ENCODE results near the gene ELMO3. TPM values are rescaled to one million over a fixed set of nuclear protein-coding genes. Genes with fewer than 3 reads are reported as not detected.

ELMO3 gene
- total and polyA plus RNA-seq, 2 of the 13 experiments (the other 11 are each of a cell fraction or from before 2014, with no cell fraction given) = 2.6 to 4.0 TPM

GRCh38 chr16:67223992-67224391 is 25.1 kb downstream of the ELMO3 start:
- Histone ChIP-seq H3K9me3 (ENCODE audit: low read length) (no peaks in the 10 kb centered on the region), H3K79me2 (ENCODE audit: insufficient read depth, low read length) (peaks cover 17% of the 10 kb centered on the region), H2AFZ (ENCODE audit: low read length) (no peak overlapping the region), H3K4me1 (ENCODE audit: insufficient read depth, low read length) (peaks cover 34% of the 10 kb centered on the region), H3K27ac (ENCODE audit: extremely low read length, insufficient read depth, low read length) (no peak overlapping the region), H3K36me3 (replicated peaks in 1 of 2; ENCODE audit: control insufficient read depth in 1 of 2, insufficient read depth in 2 of 2, low read length in 2 of 2) (peaks cover 6 to 10% of the 10 kb centered on the region in 2 experiments; a peak in 4 of 5 replicates), H4K20me1 (ENCODE audit: insufficient read depth, low read length) (no peaks in the 10 kb centered on the region; the same call in 1 of the 2 replicates), H3K4me2 (ENCODE audit: low read depth, low read length) (peak overlapping the region; percentile 30; the same call in 1 of the 2 replicates), H3K9ac (ENCODE audit: insufficient read depth, low read depth, low read length) (no peak overlapping the region), H3K27me3 (ENCODE audit: control insufficient read depth in 1 of 2, insufficient read depth in 2 of 2, low read length in 2 of 2) (peaks cover 0 to 4% of the 10 kb centered on the region in 2 experiments; a peak in 1 of 5 replicates), H3K4me3 (replicated peaks in 1 of 3; ENCODE audit: insufficient read depth in 1 of 3, low read depth in 2 of 3, low read length in 3 of 3) (no peak overlapping the region)
- POLR2A ChIA-PET = no interaction called here
- CTCF ChIA-PET (ENCODE audit: low intra/inter-chr PET ratio, low total read pairs) = no interaction called here
- 23% methylated on average over 3 of the region's 3 CpGs for WGBS (ENCODE audit: low lambda C conversion rate)
- in situ Hi-C loops (cut with HindIII; ENCODE audit: extremely low pct_ligation_motif_present, low pct_unique_long_range_greater_than_20kb) = no loop called here
- DNase-seq (ENCODE audit: low spot score) (no peak), FAIRE-seq (no peak), ATAC-seq (no peak)
- no TSS peak for BruUV-seq (replicated peaks)
- intact Hi-C loops (cut with micrococcal nuclease; ENCODE audit: unreplicated experiment) = no loop called here
- TF ChIP-seq SMARCC2 (IDR thresholded peaks at IDR 0.05) (no peak), ZNF451 (CRISPR knock-in tag; IDR thresholded peaks at IDR 0.05) (no peak), ZNF30 (CRISPR knock-in tag; IDR thresholded peaks at IDR 0.05) (no peak), ZNF143 (CRISPR knock-in tag; IDR thresholded peaks at IDR 0.05) (no peak), ETV5 (CRISPR knock-in tag; IDR thresholded peaks at IDR 0.05; ENCODE audit: borderline replicate concordance) (peak; percentile 35; the same call in 1 of the 2 replicates), SRSF9 (IDR thresholded peaks at IDR 0.05; ENCODE audit: borderline replicate concordance, insufficient read depth, low read depth, low read length, poor library complexity, severe bottlenecking) (no peak), ZNF569 (CRISPR knock-in tag; IDR thresholded peaks at IDR 0.05; ENCODE audit: borderline replicate concordance) (no peak), ELF3 (CRISPR knock-in tag; IDR thresholded peaks at IDR 0.05) (0 out of 2 replicates have a peak, but pooled peaks have one; percentile 21), PHF21A (CRISPR knock-in tag; IDR thresholded peaks at IDR 0.05) (no peak), ZNF234 (CRISPR knock-in tag; conservative IDR thresholded peaks at IDR 0.05) (no peak), PREB (CRISPR knock-in tag; IDR thresholded peaks at IDR 0.05) (no peak)
- TF ChIP-seq, protein P1, sequence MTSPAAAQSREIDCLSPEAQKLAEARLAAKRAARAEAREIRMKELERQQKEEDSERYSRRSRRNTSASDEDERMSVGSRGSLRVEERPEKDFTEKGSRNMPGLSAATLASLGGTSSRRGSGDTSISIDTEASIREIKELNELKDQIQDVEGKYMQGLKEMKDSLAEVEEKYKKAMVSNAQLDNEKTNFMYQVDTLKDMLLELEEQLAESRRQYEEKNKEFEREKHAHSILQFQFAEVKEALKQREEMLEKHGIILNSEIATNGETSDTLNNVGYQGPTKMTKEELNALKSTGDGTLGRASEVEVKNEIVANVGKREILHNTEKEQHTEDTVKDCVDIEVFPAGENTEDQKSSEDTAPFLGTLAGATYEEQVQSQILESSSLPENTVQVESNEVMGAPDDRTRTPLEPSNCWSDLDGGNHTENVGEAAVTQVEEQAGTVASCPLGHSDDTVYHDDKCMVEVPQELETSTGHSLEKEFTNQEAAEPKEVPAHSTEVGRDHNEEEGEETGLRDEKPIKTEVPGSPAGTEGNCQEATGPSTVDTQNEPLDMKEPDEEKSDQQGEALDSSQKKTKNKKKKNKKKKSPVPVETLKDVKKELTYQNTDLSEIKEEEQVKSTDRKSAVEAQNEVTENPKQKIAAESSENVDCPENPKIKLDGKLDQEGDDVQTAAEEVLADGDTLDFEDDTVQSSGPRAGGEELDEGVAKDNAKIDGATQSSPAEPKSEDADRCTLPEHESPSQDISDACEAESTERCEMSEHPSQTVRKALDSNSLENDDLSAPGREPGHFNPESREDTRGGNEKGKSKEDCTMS (CRISPR knock-in tag; conservative IDR thresholded peaks at IDR 0.05) = no peak
- TF ChIP-seq, protein P2, sequence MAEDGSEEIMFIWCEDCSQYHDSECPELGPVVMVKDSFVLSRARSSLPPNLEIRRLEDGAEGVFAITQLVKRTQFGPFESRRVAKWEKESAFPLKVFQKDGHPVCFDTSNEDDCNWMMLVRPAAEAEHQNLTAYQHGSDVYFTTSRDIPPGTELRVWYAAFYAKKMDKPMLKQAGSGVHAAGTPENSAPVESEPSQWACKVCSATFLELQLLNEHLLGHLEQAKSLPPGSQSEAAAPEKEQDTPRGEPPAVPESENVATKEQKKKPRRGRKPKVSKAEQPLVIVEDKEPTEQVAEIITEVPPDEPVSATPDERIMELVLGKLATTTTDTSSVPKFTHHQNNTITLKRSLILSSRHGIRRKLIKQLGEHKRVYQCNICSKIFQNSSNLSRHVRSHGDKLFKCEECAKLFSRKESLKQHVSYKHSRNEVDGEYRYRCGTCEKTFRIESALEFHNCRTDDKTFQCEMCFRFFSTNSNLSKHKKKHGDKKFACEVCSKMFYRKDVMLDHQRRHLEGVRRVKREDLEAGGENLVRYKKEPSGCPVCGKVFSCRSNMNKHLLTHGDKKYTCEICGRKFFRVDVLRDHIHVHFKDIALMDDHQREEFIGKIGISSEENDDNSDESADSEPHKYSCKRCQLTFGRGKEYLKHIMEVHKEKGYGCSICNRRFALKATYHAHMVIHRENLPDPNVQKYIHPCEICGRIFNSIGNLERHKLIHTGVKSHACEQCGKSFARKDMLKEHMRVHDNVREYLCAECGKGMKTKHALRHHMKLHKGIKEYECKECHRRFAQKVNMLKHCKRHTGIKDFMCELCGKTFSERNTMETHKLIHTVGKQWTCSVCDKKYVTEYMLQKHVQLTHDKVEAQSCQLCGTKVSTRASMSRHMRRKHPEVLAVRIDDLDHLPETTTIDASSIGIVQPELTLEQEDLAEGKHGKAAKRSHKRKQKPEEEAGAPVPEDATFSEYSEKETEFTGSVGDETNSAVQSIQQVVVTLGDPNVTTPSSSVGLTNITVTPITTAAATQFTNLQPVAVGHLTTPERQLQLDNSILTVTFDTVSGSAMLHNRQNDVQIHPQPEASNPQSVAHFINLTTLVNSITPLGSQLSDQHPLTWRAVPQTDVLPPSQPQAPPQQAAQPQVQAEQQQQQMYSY (CRISPR knock-in tag; IDR thresholded peaks at IDR 0.05) = no peak

Data from HepG2 (cell line).